GM12891 (cell line): Measurements from ENCODE around the gene LDB3.

Experiments used
- POLR2A ChIP-seq: IDR thresholded peaks from 2 replicates; pipeline ENCODE4 v1.6.1; 2011; ENCODE audit warnings: low read depth, low read length, control low read depth
- POLR2AphosphoS5 ChIP-seq: IDR thresholded peaks from 2 replicates; pipeline ENCODE4 v1.6.1; 2011; ENCODE audit warnings: low read depth, low read length, control low read depth

DNA sequence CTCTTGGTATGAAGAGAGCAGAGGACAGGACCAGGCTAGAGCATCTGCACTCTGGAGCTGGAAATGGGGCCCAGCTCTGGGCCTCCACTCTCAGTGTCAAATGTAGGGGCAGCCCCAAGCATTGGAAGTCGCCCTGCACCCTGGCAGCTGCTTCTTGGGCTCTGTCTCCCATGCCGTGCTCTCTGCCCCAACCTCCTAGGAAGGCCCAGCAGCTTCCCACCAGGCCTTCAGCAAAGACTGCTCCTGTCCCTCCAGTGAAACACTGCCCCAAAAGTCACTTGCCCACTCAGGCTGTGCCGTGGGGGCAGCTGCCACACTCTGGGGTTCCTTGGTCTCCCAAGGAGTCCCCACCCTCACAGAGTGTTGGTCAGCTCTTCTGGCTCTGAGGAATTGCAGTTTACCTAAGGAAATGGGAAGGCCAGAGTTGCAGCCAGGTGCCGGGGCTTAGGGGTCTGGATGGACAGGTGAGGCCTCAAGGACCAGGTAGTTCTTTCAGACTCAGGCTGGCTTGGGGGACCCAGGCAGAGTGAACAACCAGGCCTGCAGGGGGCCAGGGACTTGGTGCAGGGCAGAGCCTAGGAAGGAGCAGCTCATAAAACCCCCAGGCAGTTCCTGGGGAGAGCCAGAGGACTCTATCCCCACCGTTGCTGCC lies 23.4 kb upstream of the LDB3 start:
- TF ChIP-seq POLR2AphosphoS5 (no peak), POLR2A (no peak)
